ENCODE data around the gene MYO5B.
"Not testable (repeated sequence)": the region's sequence is repeated elsewhere in the genome, so short reads cannot be mapped to it uniquely, and the experiment has no call there.

DNA sequence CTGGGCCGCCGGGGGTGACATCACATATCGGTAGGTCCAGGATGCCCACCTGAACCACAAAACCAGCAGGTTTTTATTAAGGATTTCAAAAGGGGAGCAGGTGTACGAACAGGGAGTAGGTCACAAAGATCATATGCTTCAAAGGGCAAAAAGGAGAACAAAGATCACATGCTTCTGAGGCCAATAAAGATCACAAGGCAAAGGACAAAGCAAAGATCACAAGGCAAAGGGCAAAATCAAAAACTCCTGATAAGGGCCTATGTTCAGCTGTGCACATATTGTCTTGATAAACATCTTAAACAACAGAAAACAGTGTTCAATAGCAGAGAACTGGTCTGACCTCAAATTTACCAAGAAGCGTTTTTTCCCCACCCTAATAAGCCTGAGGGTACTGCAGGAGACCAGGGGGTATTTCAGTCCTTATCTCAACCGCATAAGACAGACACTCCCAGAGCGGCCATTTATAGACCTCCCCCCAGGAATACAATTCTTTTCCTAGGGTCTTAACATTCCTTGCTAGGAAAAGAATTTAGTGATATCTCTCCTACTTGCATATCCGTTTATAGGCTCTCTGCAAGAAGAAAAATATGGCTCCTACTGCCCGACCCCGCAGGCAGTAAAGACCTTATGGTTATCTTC lies 386.3 kb downstream of the MYO5B start:
- TF ChIP-seq FOXJ3 (CRISPR knock-in tag; IDR thresholded peaks at IDR 0.05); TAF1 (IDR thresholded peaks at IDR 0.05; ENCODE audit: borderline replicate concordance, low read depth, low read length); YY1 (IDR thresholded peaks at IDR 0.05; ENCODE audit: low read depth); EP300 (IDR thresholded peaks at IDR 0.05; ENCODE audit: borderline replicate concordance in 1 of 2, low read depth in 1 of 2, low read length in 1 of 2); TEAD4 (IDR thresholded peaks at IDR 0.05; ENCODE audit: borderline replicate concordance, insufficient read depth); NFIC (IDR thresholded peaks at IDR 0.05; ENCODE audit: borderline replicate concordance): not testable (repeated sequence)
- TF ChIP-seq, protein P1, sequence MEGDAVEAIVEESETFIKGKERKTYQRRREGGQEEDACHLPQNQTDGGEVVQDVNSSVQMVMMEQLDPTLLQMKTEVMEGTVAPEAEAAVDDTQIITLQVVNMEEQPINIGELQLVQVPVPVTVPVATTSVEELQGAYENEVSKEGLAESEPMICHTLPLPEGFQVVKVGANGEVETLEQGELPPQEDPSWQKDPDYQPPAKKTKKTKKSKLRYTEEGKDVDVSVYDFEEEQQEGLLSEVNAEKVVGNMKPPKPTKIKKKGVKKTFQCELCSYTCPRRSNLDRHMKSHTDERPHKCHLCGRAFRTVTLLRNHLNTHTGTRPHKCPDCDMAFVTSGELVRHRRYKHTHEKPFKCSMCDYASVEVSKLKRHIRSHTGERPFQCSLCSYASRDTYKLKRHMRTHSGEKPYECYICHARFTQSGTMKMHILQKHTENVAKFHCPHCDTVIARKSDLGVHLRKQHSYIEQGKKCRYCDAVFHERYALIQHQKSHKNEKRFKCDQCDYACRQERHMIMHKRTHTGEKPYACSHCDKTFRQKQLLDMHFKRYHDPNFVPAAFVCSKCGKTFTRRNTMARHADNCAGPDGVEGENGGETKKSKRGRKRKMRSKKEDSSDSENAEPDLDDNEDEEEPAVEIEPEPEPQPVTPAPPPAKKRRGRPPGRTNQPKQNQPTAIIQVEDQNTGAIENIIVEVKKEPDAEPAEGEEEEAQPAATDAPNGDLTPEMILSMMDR (IDR thresholded peaks at IDR 0.05) = not testable (repeated sequence)
- TF ChIP-seq, protein P2, sequence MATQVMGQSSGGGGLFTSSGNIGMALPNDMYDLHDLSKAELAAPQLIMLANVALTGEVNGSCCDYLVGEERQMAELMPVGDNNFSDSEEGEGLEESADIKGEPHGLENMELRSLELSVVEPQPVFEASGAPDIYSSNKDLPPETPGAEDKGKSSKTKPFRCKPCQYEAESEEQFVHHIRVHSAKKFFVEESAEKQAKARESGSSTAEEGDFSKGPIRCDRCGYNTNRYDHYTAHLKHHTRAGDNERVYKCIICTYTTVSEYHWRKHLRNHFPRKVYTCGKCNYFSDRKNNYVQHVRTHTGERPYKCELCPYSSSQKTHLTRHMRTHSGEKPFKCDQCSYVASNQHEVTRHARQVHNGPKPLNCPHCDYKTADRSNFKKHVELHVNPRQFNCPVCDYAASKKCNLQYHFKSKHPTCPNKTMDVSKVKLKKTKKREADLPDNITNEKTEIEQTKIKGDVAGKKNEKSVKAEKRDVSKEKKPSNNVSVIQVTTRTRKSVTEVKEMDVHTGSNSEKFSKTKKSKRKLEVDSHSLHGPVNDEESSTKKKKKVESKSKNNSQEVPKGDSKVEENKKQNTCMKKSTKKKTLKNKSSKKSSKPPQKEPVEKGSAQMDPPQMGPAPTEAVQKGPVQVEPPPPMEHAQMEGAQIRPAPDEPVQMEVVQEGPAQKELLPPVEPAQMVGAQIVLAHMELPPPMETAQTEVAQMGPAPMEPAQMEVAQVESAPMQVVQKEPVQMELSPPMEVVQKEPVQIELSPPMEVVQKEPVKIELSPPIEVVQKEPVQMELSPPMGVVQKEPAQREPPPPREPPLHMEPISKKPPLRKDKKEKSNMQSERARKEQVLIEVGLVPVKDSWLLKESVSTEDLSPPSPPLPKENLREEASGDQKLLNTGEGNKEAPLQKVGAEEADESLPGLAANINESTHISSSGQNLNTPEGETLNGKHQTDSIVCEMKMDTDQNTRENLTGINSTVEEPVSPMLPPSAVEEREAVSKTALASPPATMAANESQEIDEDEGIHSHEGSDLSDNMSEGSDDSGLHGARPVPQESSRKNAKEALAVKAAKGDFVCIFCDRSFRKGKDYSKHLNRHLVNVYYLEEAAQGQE (IDR thresholded peaks at IDR 0.05; ENCODE audit: low read depth, low read length) = not testable (repeated sequence)
- TF ChIP-seq, protein P3, sequence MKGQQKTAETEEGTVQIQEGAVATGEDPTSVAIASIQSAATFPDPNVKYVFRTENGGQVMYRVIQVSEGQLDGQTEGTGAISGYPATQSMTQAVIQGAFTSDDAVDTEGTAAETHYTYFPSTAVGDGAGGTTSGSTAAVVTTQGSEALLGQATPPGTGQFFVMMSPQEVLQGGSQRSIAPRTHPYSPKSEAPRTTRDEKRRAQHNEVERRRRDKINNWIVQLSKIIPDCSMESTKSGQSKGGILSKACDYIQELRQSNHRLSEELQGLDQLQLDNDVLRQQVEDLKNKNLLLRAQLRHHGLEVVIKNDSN (IDR thresholded peaks at IDR 0.05; ENCODE audit: borderline replicate concordance, low read depth) = not testable (repeated sequence)

Data from SK-N-SH (cell line).